Measurements from ENCODE around the gene SORT1. TPM values are rescaled to one million over a fixed set of nuclear protein-coding genes. Genes with fewer than 3 reads are reported as not detected.

The SORT1 gene
- total RNA-seq, 1 donor from 2014 or later, result 183 TPM

GRCh38 chr1:109373126-109373525, 24.6 kb downstream of the SORT1 start:
- no peak for TF ChIP-seq CTCF (IDR thresholded peaks at IDR 0.05)
- Histone ChIP-seq H3K27ac (peak overlapping the region; percentile 44), H3K4me3 (no peak overlapping the region), H3K4me1 (peaks cover 48% of the 10 kb centered on the region), H3K9me3 (no peaks in the 10 kb centered on the region), H3K36me3 (no peaks in the 10 kb centered on the region), H3K27me3 (no peaks in the 10 kb centered on the region)
- DNase-seq (no peak), ATAC-seq (peak; percentile 33)
- intact Hi-C loops (cut with DNase I), result no loop called here

GRCh38 chr1:109372281-109372680, 25.4 kb downstream of the SORT1 start:
- Histone ChIP-seq H3K9me3 (no peaks in the 10 kb centered on the region), H3K27ac (peak overlapping the region; percentile 78), H3K4me3 (no peak overlapping the region), H3K4me1 (peaks cover 48% of the 10 kb centered on the region), H3K36me3 (no peaks in the 10 kb centered on the region), H3K27me3 (no peaks in the 10 kb centered on the region)
- ATAC-seq (no peak), DNase-seq (no peak)
- intact Hi-C loops (cut with DNase I), result no loop called here
- TF ChIP-seq CTCF (IDR thresholded peaks at IDR 0.05), result no peak

- no peaks in the 10 kb centered on the region for H3K9me3 ChIP-seq
- peaks cover 9% of the 10 kb centered on the region for H3K36me3 ChIP-seq
- H3K4me1 ChIP-seq, result peaks cover 48% of the 10 kb centered on the region
- ATAC-seq (peak; percentile 79), DNase-seq (no peak)
- intact Hi-C loops (cut with DNase I), result no loop called here
- H3K27ac ChIP-seq, result peak overlapping the region; percentile 78
- TF ChIP-seq CTCF (IDR thresholded peaks at IDR 0.05), result no peak
- H3K4me3 ChIP-seq, result peak overlapping the region; percentile 17
- H3K27me3 ChIP-seq, result no peaks in the 10 kb centered on the region
Observed at GRCh38 chr1:109371341-109371739, 26.4 kb downstream of the SORT1 start.

- no peak for TF ChIP-seq CTCF (IDR thresholded peaks at IDR 0.05)
- H3K36me3 ChIP-seq, result peaks cover 14% of the 10 kb centered on the region
- ATAC-seq (peak; percentile 71), DNase-seq (no peak)
- peak overlapping the region; percentile 17 for H3K4me3 ChIP-seq
- H3K4me1 ChIP-seq, result peaks cover 48% of the 10 kb centered on the region
- intact Hi-C loops (cut with DNase I), result no loop called here
- no peaks in the 10 kb centered on the region for H3K9me3 ChIP-seq
- no peaks in the 10 kb centered on the region for H3K27me3 ChIP-seq
- H3K27ac ChIP-seq, result peak overlapping the region; percentile 78
Observed at GRCh38 chr1:109370712-109371340, 26.9 kb downstream of the SORT1 start.

- H3K9me3 ChIP-seq, result no peaks in the 10 kb centered on the region
- peak overlapping the region; percentile 78 for H3K27ac ChIP-seq
- ATAC-seq, result peak; percentile 42
- intact Hi-C loops (cut with DNase I), result no loop called here
- H3K4me1 ChIP-seq, result peaks cover 48% of the 10 kb centered on the region
- TF ChIP-seq CTCF (IDR thresholded peaks at IDR 0.05), result no peak
- H3K27me3 ChIP-seq, result no peaks in the 10 kb centered on the region
- no peak overlapping the region for H3K4me3 ChIP-seq
- no peak for DNase-seq
- H3K36me3 ChIP-seq, result peaks cover 24% of the 10 kb centered on the region
Observed at GRCh38 chr1:109369167-109369746, 28.5 kb downstream of the SORT1 start.

Data from upper lobe of right lung (tissue), 1 donor.